ENCODE data around the gene RARRES2.

Gene RARRES2

DNA sequence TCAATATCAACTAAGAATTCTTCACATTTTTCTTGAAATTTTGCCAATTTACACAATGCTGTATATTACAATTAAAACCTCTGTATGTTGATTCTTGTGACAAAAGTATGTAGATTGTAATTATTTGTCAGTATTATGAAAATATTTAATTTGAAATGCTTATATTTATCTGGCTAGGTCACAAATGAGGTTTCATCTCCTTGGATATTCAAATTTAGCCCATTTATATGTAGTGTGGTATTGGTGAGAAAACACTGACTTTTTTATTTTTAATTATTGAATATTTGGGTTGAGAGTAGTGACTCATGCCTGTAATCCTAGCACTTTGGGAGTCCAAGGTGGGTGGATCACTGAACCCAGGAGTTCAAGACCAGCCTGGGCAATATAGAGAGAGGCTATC, 2.9 kb upstream of the RARRES2 start:
- no peak for DNase-seq (ENCODE audit: low read depth, low spot score)
- H3K4me3 ChIP-seq (ENCODE audit: low read depth, low read length) = no peak overlapping the region
- CTCF ChIA-PET = interaction anchor here (0.9 kb wide), 1 partner anchor 13 kb away, joined by 4 read pairs; no protein-coding TSS in a partner anchor
- POLR2A ChIA-PET = no interaction called here
- TF ChIP-seq, protein P1, sequence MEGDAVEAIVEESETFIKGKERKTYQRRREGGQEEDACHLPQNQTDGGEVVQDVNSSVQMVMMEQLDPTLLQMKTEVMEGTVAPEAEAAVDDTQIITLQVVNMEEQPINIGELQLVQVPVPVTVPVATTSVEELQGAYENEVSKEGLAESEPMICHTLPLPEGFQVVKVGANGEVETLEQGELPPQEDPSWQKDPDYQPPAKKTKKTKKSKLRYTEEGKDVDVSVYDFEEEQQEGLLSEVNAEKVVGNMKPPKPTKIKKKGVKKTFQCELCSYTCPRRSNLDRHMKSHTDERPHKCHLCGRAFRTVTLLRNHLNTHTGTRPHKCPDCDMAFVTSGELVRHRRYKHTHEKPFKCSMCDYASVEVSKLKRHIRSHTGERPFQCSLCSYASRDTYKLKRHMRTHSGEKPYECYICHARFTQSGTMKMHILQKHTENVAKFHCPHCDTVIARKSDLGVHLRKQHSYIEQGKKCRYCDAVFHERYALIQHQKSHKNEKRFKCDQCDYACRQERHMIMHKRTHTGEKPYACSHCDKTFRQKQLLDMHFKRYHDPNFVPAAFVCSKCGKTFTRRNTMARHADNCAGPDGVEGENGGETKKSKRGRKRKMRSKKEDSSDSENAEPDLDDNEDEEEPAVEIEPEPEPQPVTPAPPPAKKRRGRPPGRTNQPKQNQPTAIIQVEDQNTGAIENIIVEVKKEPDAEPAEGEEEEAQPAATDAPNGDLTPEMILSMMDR (IDR thresholded peaks at IDR 0.05; ENCODE audit: insufficient read depth, low read length, missing control alignments) = no peak

DNA sequence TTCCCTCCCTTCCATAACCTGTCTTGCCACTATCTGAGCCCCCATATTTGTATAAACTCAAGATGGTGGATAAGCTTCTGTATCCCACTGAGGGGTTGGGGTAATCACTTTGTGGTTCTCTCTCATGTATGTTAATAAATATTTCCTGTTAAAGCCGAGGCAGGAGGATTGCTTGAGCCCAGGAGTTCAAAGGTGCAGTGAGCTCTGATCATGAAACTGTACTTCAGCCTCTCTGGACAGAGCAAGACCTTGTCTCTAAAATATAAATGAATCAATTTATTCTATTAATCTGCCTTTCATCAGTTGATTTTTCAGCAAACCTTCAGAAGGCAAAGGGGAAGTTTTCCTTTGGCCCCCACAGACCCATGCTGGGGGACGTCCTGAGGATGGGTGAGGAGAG, 1.8 kb upstream of the RARRES2 start:
- H3K4me3 ChIP-seq (ENCODE audit: low read depth, low read length) = no peak overlapping the region
- no peak for DNase-seq (ENCODE audit: low read depth, low spot score)
- TF ChIP-seq, protein P1 (IDR thresholded peaks at IDR 0.05; ENCODE audit: insufficient read depth, low read length, missing control alignments) = no peak
- ChIA-PET POLR2A (no interaction called here), CTCF (no interaction called here)

DNA sequence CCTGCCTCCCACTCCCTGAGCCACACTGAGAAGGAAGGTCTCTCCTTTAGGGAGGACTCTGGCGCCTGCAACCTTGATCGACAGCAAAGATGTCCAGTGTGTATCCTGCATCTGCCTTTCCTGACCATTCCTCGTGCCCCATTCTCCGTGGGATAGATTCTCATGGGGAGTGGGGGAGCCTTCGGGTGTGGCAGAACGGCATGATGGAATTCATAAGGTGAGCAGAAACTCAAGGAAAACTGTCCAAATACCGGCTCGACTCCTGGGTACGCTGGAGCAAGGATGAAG, 636 bp upstream of the RARRES2 start:
- no peak for DNase-seq (ENCODE audit: low read depth, low spot score)
- ChIA-PET POLR2A (no interaction called here), CTCF (no interaction called here)
- TF ChIP-seq, protein P1 (IDR thresholded peaks at IDR 0.05; ENCODE audit: insufficient read depth, low read length, missing control alignments) = no peak
- H3K4me3 ChIP-seq (ENCODE audit: low read depth, low read length) = no peak overlapping the region

DNA sequence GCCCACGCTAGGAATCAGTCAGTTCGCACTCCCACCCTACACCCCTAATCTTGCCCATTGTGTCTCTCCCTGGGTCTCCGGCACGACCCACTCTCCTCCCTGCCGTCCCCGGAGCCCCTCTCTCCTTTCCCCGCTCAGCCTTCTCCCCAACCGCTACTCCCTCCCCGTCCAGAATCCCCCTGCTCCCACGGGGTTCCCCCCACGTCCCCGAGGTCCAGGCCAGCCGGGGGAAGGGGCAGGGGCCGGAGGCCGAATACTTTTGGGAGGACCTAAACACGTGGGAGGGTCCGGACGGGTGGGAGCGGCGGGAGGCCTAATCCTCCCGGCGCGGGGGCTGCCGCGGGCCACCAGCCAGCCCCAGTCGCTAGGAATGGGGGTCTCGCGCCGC, 560 bp downstream of the RARRES2 start:
- H3K4me3 ChIP-seq (ENCODE audit: low read depth, low read length) = no peak overlapping the region
- POLR2A ChIA-PET = no interaction called here
- DNase-seq (ENCODE audit: low read depth, low spot score) = no peak
- TF ChIP-seq, protein P1 (IDR thresholded peaks at IDR 0.05; ENCODE audit: insufficient read depth, low read length, missing control alignments) = no peak
- CTCF ChIA-PET = no interaction called here

DNA sequence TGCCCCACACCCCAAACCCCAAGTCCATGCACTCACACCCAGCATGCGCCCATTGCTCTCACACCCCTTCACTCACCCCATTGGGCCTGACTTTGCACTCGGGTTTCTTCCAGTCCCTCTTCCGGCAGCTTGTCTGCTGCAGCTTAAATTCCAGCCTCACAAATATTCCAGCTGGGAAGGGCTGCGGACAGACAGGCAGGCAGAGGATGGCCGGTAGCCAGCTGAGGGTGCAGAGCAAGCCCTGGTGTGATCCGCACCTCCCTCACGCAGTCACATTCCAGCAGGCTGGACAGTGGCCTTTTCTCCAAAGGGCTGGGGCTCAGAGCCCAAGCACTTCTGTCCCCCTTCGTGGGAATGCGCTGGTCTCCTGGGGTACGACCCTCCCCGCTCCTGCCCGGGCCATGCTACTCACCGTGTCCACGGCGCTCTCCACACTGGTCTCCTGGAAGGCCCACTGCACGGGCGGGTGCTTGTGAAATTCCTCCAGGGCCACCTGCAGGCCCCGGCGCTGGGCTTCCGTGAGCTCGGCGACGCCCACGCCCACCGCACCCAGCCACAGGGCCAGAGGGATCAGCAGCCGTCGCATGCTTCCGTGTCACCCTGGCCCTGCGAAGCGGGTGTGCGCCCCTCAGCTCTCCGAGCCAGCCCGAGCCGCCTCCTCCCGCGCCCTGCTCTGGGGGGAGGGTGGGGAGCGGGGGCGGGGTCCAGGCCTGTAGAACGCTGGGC, 1.2 kb downstream of the RARRES2 start:
- TF ChIP-seq, protein P1 (IDR thresholded peaks at IDR 0.05; ENCODE audit: insufficient read depth, low read length, missing control alignments) = no peak
- H3K4me3 ChIP-seq (ENCODE audit: low read depth, low read length) = no peak overlapping the region
- POLR2A ChIA-PET = no interaction called here
- no peak for DNase-seq (ENCODE audit: low read depth, low spot score)
- CTCF ChIA-PET = no interaction called here

DNA sequence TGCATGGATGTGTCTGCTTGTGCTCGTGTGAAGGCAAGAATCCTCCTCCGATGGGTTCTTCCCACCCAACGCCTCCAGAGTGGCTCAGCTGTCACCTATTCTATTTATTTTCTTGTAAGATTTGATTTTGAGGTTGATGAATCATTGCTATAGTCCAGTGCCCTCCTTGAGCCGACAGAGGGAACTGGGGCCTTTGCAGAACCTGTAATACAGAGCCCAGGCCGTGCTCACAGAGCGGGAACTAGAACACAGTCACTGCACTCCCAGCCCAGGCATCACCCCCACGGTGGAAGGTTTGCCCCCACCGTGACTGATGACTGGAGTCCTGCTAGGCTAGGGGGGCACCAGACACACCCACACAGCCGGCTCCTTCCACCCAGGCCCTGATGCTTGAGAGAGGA, 2.0 kb downstream of the RARRES2 start:
- ChIA-PET CTCF (no interaction called here), POLR2A (no interaction called here)
- no peak for DNase-seq (ENCODE audit: low read depth, low spot score)
- H3K4me3 ChIP-seq (ENCODE audit: low read depth, low read length) = no peak overlapping the region
- TF ChIP-seq, protein P1 (IDR thresholded peaks at IDR 0.05; ENCODE audit: insufficient read depth, low read length, missing control alignments) = no peak

Measured in AG04449 (cell line).